HFF-Myc (cell line): ENCODE data around the gene GRM4.

Experiments used
- DNase-seq: peaks from one replicate; pipeline ENCODE4 v3.0.0-alpha.2; 2011; ENCODE audit warnings: low read depth; ENCODE audit errors: extremely low read depth
- H3K4me3 ChIP-seq: replicated peaks from 2 replicates; pipeline ENCODE4 v1.5.1; 2011; ENCODE audit warnings: low read depth, mild to moderate bottlenecking, control low read depth, low read length
- TF ChIP-seq, protein P1 (sequence below): IDR thresholded peaks from 2 replicates; pipeline ENCODE4 v1.5.1; 2012; ENCODE audit warnings: mild to moderate bottlenecking, low read depth, low read length, control low read depth; ENCODE audit errors: missing control alignments

Gene GRM4

GRCh38 chr6:34108176-34108575 is 37.7 kb downstream of the GRM4 start:
- no peak overlapping the region for H3K4me3 ChIP-seq

GRCh38 chr6:34106900-34107299 is 39.0 kb downstream of the GRM4 start:
- TF ChIP-seq, protein P1, sequence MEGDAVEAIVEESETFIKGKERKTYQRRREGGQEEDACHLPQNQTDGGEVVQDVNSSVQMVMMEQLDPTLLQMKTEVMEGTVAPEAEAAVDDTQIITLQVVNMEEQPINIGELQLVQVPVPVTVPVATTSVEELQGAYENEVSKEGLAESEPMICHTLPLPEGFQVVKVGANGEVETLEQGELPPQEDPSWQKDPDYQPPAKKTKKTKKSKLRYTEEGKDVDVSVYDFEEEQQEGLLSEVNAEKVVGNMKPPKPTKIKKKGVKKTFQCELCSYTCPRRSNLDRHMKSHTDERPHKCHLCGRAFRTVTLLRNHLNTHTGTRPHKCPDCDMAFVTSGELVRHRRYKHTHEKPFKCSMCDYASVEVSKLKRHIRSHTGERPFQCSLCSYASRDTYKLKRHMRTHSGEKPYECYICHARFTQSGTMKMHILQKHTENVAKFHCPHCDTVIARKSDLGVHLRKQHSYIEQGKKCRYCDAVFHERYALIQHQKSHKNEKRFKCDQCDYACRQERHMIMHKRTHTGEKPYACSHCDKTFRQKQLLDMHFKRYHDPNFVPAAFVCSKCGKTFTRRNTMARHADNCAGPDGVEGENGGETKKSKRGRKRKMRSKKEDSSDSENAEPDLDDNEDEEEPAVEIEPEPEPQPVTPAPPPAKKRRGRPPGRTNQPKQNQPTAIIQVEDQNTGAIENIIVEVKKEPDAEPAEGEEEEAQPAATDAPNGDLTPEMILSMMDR = no peak
- DNase-seq = no peak
- H3K4me3 ChIP-seq = no peak overlapping the region

More at GRCh38 chr6:34108176-34108575, 37.7 kb downstream of the GRM4 start:
- no peak for DNase-seq
- TF ChIP-seq, protein P1 = no peak

DNA sequence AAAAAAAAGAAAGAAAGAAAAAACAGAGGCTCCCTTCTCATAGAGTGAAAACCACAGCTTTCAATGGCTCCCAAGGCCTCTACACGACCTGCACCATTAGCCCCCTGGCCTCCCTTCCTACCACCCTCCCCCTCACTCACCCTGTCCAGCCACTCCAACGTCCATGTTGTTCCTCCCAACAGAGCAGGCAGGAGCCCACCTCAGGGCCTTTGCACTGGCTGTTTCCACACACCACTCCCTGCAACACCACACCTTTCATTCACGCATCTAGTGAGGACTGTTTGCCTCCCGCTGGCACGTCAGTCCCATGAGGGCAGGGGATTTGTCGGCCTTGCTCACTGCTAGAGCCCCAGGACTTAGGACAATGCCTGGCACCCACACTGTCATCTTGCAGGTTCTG is 39.5 kb downstream of the GRM4 start:
- no peak for DNase-seq
- H3K4me3 ChIP-seq = no peak overlapping the region
- TF ChIP-seq, protein P1 = no peak

GRCh38 chr6:34104628-34105027 is 41.3 kb downstream of the GRM4 start:
- no peak overlapping the region for H3K4me3 ChIP-seq
- TF ChIP-seq, protein P1 = no peak

DNA sequence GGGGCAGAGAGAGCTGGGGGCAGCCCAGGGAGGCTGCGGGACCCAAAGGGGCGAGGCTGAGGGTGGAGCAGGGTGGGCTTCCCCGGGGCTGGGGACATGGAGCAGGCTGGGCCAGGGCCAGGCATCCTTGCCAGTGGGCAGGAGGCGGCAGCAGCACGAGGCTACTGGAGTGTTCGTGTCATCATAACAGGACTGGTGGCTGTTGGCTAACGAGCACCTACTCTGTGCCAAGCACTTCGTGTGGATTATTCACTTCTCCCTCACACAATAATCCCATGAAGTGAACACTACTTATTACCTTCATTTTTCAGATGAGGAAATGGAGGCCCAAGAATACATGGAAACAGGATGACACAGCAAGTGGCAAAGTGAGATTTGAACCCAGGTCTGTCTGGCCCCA is 41.7 kb downstream of the GRM4 start:
- DNase-seq = no peak
- TF ChIP-seq, protein P1 = no peak
- H3K4me3 ChIP-seq = no peak overlapping the region

More at GRCh38 chr6:34104628-34105027, 41.3 kb downstream of the GRM4 start:
- DNase-seq = no peak

- no peak overlapping the region for H3K4me3 ChIP-seq
- TF ChIP-seq, protein P1 = no peak
- no peak for DNase-seq
Measured at GRCh38 chr6:34103321-34103720, 42.6 kb downstream of the GRM4 start.

DNA sequence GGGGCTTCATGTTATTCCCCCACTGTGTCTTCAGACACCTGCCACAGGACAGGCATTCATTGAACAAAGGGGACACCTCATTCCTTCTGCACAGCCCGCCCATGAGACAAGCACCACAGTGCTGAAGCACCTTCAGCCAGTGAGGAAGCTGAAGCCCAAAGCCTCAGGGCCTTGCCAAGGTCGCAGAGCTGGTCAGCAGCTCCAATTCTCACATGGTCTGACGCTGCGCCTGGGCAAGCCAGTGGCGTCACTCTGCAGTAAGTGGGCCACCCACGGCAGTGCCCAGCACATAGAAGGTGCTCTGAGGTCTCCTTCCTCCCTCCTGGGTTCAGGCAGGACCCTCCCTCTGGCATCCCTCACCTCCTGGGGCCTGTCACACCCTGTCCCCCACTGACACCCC is 43.2 kb downstream of the GRM4 start:
- TF ChIP-seq, protein P1 = no peak
- no peak overlapping the region for H3K4me3 ChIP-seq
- no peak for DNase-seq
